ENCODE measurements around the gene IL17C.

DNA sequence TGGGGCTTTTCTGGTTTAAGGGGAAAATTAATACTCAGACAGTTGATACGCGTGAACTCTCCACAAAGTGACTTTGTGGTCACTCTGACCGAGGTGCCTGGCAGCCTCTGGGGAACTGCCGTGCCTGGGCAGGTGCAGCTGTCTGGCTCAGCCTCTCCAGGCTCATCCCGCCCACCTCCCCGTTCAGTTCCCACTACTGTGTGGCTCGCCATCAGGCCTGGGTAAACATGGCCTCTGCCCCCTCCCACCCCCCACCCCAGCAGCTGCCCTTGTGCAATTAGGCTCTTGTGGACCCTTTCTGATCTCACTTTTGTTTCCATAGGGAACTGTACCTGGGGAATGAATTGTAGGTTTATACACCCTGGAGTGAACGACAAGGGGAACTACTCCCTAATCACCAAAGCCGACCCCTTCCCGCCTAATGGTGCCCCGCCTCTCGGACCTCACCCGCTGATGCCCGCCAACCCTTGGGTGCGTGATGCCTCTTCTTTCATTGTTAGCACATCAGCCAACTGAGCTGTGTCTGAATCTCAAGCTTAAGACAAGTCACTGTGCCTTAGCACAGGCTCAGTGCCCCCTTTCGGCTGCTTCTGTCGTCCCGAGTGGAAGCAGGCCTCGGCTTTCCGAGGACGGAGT is 40.4 kb upstream of the IL17C start:
- no peak for TF ChIP-seq POLR2A (IDR thresholded peaks at IDR 0.05; ENCODE audit: control extremely low read depth in 1 of 2, low read depth in 2 of 2, low read length in 2 of 2)
- no peak for TF ChIP-seq POLR2AphosphoS5 (IDR thresholded peaks at IDR 0.05; ENCODE audit: low read depth, low read length)
- TF ChIP-seq CHD2 (IDR thresholded peaks at IDR 0.05; ENCODE audit: low read length): no peak
- no peak for TF ChIP-seq NANOG (IDR thresholded peaks at IDR 0.05; ENCODE audit: insufficient read depth, low read depth, low read length, poor library complexity, severe bottlenecking)
- TF ChIP-seq, protein P1, sequence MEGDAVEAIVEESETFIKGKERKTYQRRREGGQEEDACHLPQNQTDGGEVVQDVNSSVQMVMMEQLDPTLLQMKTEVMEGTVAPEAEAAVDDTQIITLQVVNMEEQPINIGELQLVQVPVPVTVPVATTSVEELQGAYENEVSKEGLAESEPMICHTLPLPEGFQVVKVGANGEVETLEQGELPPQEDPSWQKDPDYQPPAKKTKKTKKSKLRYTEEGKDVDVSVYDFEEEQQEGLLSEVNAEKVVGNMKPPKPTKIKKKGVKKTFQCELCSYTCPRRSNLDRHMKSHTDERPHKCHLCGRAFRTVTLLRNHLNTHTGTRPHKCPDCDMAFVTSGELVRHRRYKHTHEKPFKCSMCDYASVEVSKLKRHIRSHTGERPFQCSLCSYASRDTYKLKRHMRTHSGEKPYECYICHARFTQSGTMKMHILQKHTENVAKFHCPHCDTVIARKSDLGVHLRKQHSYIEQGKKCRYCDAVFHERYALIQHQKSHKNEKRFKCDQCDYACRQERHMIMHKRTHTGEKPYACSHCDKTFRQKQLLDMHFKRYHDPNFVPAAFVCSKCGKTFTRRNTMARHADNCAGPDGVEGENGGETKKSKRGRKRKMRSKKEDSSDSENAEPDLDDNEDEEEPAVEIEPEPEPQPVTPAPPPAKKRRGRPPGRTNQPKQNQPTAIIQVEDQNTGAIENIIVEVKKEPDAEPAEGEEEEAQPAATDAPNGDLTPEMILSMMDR (IDR thresholded peaks at IDR 0.05; ENCODE audit: control extremely low read depth in 1 of 3, insufficient read depth in 1 of 3, low read depth in 1 of 3, low read length in 3 of 3): no peak
- TF ChIP-seq HDAC2 (IDR thresholded peaks at IDR 0.05; ENCODE audit: borderline replicate concordance in 1 of 2, low read depth in 2 of 2, low read length in 2 of 2): no peak
- no peak for TF ChIP-seq EGR1 (IDR thresholded peaks at IDR 0.05; ENCODE audit: borderline replicate concordance, low read depth, low read length)
- TF ChIP-seq TBP (IDR thresholded peaks at IDR 0.05; ENCODE audit: low read depth, low read length): no peak

Measured in H1 (cell line).